ENCODE measurements around the gene CRY1.

DNA sequence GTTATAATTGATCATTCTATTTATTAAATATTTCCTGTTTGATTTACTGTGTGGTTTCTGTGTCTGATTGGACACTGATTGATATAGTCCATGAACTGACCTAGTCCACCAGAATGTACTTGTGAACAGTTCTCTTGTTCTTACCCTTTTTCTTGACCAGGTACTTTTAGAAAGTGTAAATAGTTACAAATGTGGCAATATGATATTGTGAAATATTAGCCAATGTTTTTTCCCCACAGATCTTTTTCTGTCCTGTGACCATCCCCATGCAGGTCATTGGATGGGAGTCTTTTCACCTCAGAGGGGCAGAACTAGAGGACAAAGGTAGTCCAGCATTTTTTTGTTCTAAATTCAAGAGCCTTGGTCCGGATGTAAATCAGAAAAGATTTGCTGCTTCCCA is 8.3 kb upstream of the CRY1 start:
- TF ChIP-seq SAFB2 (IDR thresholded peaks at IDR 0.05; ENCODE audit: borderline replicate concordance, low read depth, low read length, severe bottlenecking) (no peak), MAFF (IDR thresholded peaks at IDR 0.05; ENCODE audit: low read length) (no peak), FOXP1 (CRISPR knock-in tag; IDR thresholded peaks at IDR 0.05) (no peak), RCOR1 (IDR thresholded peaks at IDR 0.05; ENCODE audit: borderline replicate concordance in 1 of 2, low read depth in 2 of 2, low read length in 2 of 2) (no peak), RFX7 (CRISPR knock-in tag; IDR thresholded peaks at IDR 0.05) (no peak), POLR2A (conservative IDR thresholded peaks at IDR 0.05) (no peak), EZH2 (IDR thresholded peaks at IDR 0.05; ENCODE audit: borderline replicate concordance, low read depth, low read length) (no peak)
- TF ChIP-seq, protein P1, sequence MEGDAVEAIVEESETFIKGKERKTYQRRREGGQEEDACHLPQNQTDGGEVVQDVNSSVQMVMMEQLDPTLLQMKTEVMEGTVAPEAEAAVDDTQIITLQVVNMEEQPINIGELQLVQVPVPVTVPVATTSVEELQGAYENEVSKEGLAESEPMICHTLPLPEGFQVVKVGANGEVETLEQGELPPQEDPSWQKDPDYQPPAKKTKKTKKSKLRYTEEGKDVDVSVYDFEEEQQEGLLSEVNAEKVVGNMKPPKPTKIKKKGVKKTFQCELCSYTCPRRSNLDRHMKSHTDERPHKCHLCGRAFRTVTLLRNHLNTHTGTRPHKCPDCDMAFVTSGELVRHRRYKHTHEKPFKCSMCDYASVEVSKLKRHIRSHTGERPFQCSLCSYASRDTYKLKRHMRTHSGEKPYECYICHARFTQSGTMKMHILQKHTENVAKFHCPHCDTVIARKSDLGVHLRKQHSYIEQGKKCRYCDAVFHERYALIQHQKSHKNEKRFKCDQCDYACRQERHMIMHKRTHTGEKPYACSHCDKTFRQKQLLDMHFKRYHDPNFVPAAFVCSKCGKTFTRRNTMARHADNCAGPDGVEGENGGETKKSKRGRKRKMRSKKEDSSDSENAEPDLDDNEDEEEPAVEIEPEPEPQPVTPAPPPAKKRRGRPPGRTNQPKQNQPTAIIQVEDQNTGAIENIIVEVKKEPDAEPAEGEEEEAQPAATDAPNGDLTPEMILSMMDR (IDR thresholded peaks at IDR 0.05 in 2 of 3, conservative IDR thresholded peaks at IDR 0.05 in 1 of 3; ENCODE audit: insufficient read depth in 2 of 3, low read depth in 1 of 3, low read length in 3 of 3), result no peak

Data from K562 (cell line).